ENCODE results near the gene CPEB3. TPM values are rescaled to one million over a fixed set of nuclear protein-coding genes. Genes with fewer than 3 reads are reported as not detected.

Gene CPEB3
- total RNA-seq, 3 donors from 2014 or later = 7.4 to 11.0 (median 8.2) TPM

- TF ChIP-seq CTCF (IDR thresholded peaks at IDR 0.05) = no peak
- no peak for DNase-seq
- no peaks in the 10 kb centered on the region for H3K4me1 ChIP-seq (ENCODE audit: low read depth)
- intact Hi-C loops (cut with DNase I, micrococcal nuclease) = no loop called here
- no peak overlapping the region for H3K4me3 ChIP-seq
- no peaks in the 10 kb centered on the region for H3K9me3 ChIP-seq
- ATAC-seq = no peak
- no peaks in the 10 kb centered on the region for H3K36me3 ChIP-seq (ENCODE audit: low read depth)
Observed at GRCh38 chr10:92175164-92175563, 115.7 kb downstream of the CPEB3 start.

GRCh38 chr10:92173996-92174395 is 116.9 kb downstream of the CPEB3 start:
- Histone ChIP-seq H3K36me3 (ENCODE audit: low read depth) (no peaks in the 10 kb centered on the region), H3K9me3 (no peaks in the 10 kb centered on the region), H3K4me1 (ENCODE audit: low read depth) (no peaks in the 10 kb centered on the region), H3K4me3 (no peak overlapping the region)
- DNase-seq = no peak
- TF ChIP-seq CTCF (IDR thresholded peaks at IDR 0.05) = no peak
- ATAC-seq = no peak
- intact Hi-C loops (cut with DNase I, micrococcal nuclease) = no loop called here

- Histone ChIP-seq H3K9me3 (peaks cover 10% of the 10 kb centered on the region), H3K4me3 (no peak overlapping the region), H3K36me3 (ENCODE audit: low read depth) (no peaks in the 10 kb centered on the region), H3K4me1 (ENCODE audit: low read depth) (no peaks in the 10 kb centered on the region)
- intact Hi-C loops (cut with DNase I, micrococcal nuclease) = no loop called here
- no peak for TF ChIP-seq CTCF (IDR thresholded peaks at IDR 0.05)
- DNase-seq (no peak), ATAC-seq (no peak)
Observed at GRCh38 chr10:92164036-92164696, 126.7 kb downstream of the CPEB3 start.

- Histone ChIP-seq H3K9me3 (peaks cover 9% of the 10 kb centered on the region), H3K36me3 (ENCODE audit: low read depth) (no peaks in the 10 kb centered on the region), H3K4me1 (ENCODE audit: low read depth) (no peaks in the 10 kb centered on the region), H3K4me3 (no peak overlapping the region)
- no peak for TF ChIP-seq CTCF (IDR thresholded peaks at IDR 0.05)
- ATAC-seq (no peak), DNase-seq (no peak)
- intact Hi-C loops (cut with DNase I, micrococcal nuclease) = no loop called here
Observed at GRCh38 chr10:92162541-92162940, 128.3 kb downstream of the CPEB3 start.

- intact Hi-C loops (cut with DNase I, micrococcal nuclease) = no loop called here
- Histone ChIP-seq H3K36me3 (ENCODE audit: low read depth) (no peaks in the 10 kb centered on the region), H3K9me3 (no peaks in the 10 kb centered on the region), H3K4me3 (no peak overlapping the region), H3K4me1 (ENCODE audit: low read depth) (no peaks in the 10 kb centered on the region)
- DNase-seq (no peak), ATAC-seq (no peak)
- no peak for TF ChIP-seq CTCF (IDR thresholded peaks at IDR 0.05)
Observed at GRCh38 chr10:92156874-92157773, 133.8 kb downstream of the CPEB3 start.

All from mucosa of descending colon (tissue), 3 donors.